DND-41 (cell line): ENCODE results near the gene CRYBG1.
"Not testable (repeated sequence)": the region's sequence is repeated elsewhere in the genome, so short reads cannot be mapped to it uniquely, and the experiment has no call there.

Experiments
- EZH2 ChIP-seq: IDR thresholded peaks from 3 replicates; pipeline ENCODE4 v1.6.1; 2012; ENCODE audit warnings: borderline replicate concordance, low read depth, mild to moderate bottlenecking, moderate library complexity, low read length, inconsistent platforms; ENCODE audit not compliant: severe bottlenecking
- TF ChIP-seq, protein P1 (sequence below): IDR thresholded peaks from 2 replicates; pipeline ENCODE4 v1.5.1; 2012; ENCODE audit warnings: borderline replicate concordance, low read length, moderate library complexity, mild to moderate bottlenecking; ENCODE audit not compliant: poor library complexity, severe bottlenecking; ENCODE audit errors: extremely low read depth

DNA sequence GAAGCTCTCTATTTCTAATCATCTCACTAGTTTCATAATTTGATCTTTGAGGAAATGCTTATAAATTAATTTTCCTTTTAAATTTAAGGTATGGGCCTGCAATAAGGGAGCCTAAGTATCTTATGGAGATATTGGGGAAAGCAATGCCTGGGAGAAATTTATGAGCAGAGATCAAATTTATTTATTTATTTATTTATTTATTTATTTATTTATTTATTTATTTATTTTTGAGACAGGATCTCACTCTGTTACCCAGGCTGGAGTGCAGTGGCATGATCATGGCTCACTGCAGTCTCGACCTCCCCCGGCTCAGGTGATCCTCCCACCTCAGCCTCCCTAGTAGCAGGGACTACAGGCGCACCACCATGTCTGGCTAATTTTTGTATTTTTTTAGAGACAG, 155.1 kb downstream of the CRYBG1 start:
- TF ChIP-seq, protein P1, sequence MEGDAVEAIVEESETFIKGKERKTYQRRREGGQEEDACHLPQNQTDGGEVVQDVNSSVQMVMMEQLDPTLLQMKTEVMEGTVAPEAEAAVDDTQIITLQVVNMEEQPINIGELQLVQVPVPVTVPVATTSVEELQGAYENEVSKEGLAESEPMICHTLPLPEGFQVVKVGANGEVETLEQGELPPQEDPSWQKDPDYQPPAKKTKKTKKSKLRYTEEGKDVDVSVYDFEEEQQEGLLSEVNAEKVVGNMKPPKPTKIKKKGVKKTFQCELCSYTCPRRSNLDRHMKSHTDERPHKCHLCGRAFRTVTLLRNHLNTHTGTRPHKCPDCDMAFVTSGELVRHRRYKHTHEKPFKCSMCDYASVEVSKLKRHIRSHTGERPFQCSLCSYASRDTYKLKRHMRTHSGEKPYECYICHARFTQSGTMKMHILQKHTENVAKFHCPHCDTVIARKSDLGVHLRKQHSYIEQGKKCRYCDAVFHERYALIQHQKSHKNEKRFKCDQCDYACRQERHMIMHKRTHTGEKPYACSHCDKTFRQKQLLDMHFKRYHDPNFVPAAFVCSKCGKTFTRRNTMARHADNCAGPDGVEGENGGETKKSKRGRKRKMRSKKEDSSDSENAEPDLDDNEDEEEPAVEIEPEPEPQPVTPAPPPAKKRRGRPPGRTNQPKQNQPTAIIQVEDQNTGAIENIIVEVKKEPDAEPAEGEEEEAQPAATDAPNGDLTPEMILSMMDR, result not testable (repeated sequence)
- TF ChIP-seq EZH2, result not testable (repeated sequence)
